SJCRH30 (cell line): ENCODE data around the gene INSIG1. TPM values are rescaled to one million over a fixed set of nuclear protein-coding genes. Genes with fewer than 3 reads are reported as not detected.

ENCODE experiments used
- DNase-seq, 2 experiments: peaks; one replicate each; pipeline ENCODE4 v3.0.0-alpha.2; 2015 to 2020
- H3K27ac ChIP-seq: fragments of 250-450 bp; sonication (Bioruptor Pico); 2 replicates; pipeline ENCODE4 v1.5.1; 2020; ENCODE audit warnings: mild to moderate bottlenecking, moderate library complexity
- H3K27me3 ChIP-seq: fragments of 250-450 bp; sonication (Bioruptor Pico); 2 replicates; pipeline ENCODE4 v1.5.1; 2020; ENCODE audit warnings: mild to moderate bottlenecking, moderate library complexity
- H3K36me3 ChIP-seq: fragments of 250-450 bp; sonication (Bioruptor Pico); 2 replicates; pipeline ENCODE4 v1.5.1; 2020; ENCODE audit warnings: mild to moderate bottlenecking, moderate library complexity
- H3K4me1 ChIP-seq: fragments of 250-450 bp; sonication (Bioruptor Pico); 2 replicates; pipeline ENCODE4 v1.5.1; 2020; ENCODE audit warnings: mild to moderate bottlenecking, moderate library complexity
- H3K4me3 ChIP-seq: fragments of 250-450 bp; sonication (Bioruptor Pico); 2 replicates; pipeline ENCODE4 v1.5.1; 2020; ENCODE audit warnings: mild to moderate bottlenecking, moderate library complexity
- H3K9me3 ChIP-seq: fragments of 250-450 bp; sonication (Bioruptor Pico); replicated peaks from 2 replicates; pipeline ENCODE4 v1.5.1; 2020; ENCODE audit warnings: mild to moderate bottlenecking, moderate library complexity
- total RNA-seq: library from RNA; depleted of rRNA; stranded (reverse); fragments of >200 nt; shearing (Covaris generic); gene quantifications from 2 replicates; pipeline ENCODE4 v1.2.3, GENCODE V29; 2014

The INSIG1 gene
- total RNA-seq, 1 experiment from 2014 or later: 60.9 TPM

GRCh38 chr7:155311826-155312537, 14.3 kb downstream of the INSIG1 start:
- H3K4me1 ChIP-seq: no peaks in the 10 kb centered on the region
- DNase-seq: no peak
- H3K36me3 ChIP-seq: peaks cover 12% of the 10 kb centered on the region; the same call in 1 of the 2 replicates
- no peak overlapping the region for H3K27ac ChIP-seq
- H3K9me3 ChIP-seq: no peaks in the 10 kb centered on the region
- no peaks in the 10 kb centered on the region for H3K27me3 ChIP-seq
- H3K4me3 ChIP-seq: no peak overlapping the region

GRCh38 chr7:155312633-155313032, 15.0 kb downstream of the INSIG1 start:
- Histone ChIP-seq H3K9me3 (no peaks in the 10 kb centered on the region), H3K27ac (no peak overlapping the region), H3K4me3 (no peak overlapping the region), H3K4me1 (no peaks in the 10 kb centered on the region), H3K36me3 (peaks cover 12% of the 10 kb centered on the region; the same call in 1 of the 2 replicates), H3K27me3 (no peaks in the 10 kb centered on the region)
- DNase-seq: no peak

- DNase-seq: no peak
- Histone ChIP-seq H3K4me3 (no peak overlapping the region), H3K4me1 (no peaks in the 10 kb centered on the region), H3K27ac (no peak overlapping the region), H3K36me3 (peaks cover 12% of the 10 kb centered on the region; the same call in 1 of the 2 replicates), H3K9me3 (no peaks in the 10 kb centered on the region), H3K27me3 (no peaks in the 10 kb centered on the region)
These were observed 15.4 kb downstream of the INSIG1 start for GRCh38 chr7:155313096-155313495.

GRCh38 chr7:155315977-155316376, 18.3 kb downstream of the INSIG1 start:
- Histone ChIP-seq H3K27ac (no peak overlapping the region), H3K36me3 (no peaks in the 10 kb centered on the region), H3K4me1 (no peaks in the 10 kb centered on the region), H3K4me3 (no peak overlapping the region), H3K9me3 (no peaks in the 10 kb centered on the region), H3K27me3 (no peaks in the 10 kb centered on the region)
- no peak for DNase-seq

- Histone ChIP-seq H3K36me3 (no peaks in the 10 kb centered on the region), H3K27ac (no peak overlapping the region), H3K4me1 (no peaks in the 10 kb centered on the region), H3K4me3 (no peak overlapping the region), H3K9me3 (no peaks in the 10 kb centered on the region), H3K27me3 (no peaks in the 10 kb centered on the region)
- no peak for DNase-seq
These were observed 18.9 kb downstream of the INSIG1 start for GRCh38 chr7:155316427-155317113.

- Histone ChIP-seq H3K9me3 (no peaks in the 10 kb centered on the region), H3K4me1 (no peaks in the 10 kb centered on the region), H3K27ac (no peak overlapping the region), H3K4me3 (no peak overlapping the region), H3K27me3 (no peaks in the 10 kb centered on the region), H3K36me3 (no peaks in the 10 kb centered on the region)
- no peak for DNase-seq
These were observed 19.4 kb downstream of the INSIG1 start for GRCh38 chr7:155317114-155317434.

GRCh38 chr7:155318245-155318644, 20.6 kb downstream of the INSIG1 start:
- no peak for DNase-seq

GRCh38 chr7:155322530-155322929, 24.9 kb downstream of the INSIG1 start:
- H3K9me3 ChIP-seq: no peaks in the 10 kb centered on the region
- DNase-seq: no peak
- H3K27ac ChIP-seq: no peak overlapping the region
- no peak overlapping the region for H3K4me3 ChIP-seq
- no peaks in the 10 kb centered on the region for H3K4me1 ChIP-seq
- no peaks in the 10 kb centered on the region for H3K36me3 ChIP-seq
- H3K27me3 ChIP-seq: no peaks in the 10 kb centered on the region

More at GRCh38 chr7:155318245-155318644, 20.6 kb downstream of the INSIG1 start:
- H3K4me1 ChIP-seq: no peaks in the 10 kb centered on the region
- no peaks in the 10 kb centered on the region for H3K27me3 ChIP-seq
- no peak overlapping the region for H3K4me3 ChIP-seq
- no peaks in the 10 kb centered on the region for H3K9me3 ChIP-seq
- no peak overlapping the region for H3K27ac ChIP-seq
- H3K36me3 ChIP-seq: no peaks in the 10 kb centered on the region

GRCh38 chr7:155323001-155323638, 25.4 kb downstream of the INSIG1 start:
- Histone ChIP-seq H3K4me1 (no peaks in the 10 kb centered on the region), H3K36me3 (no peaks in the 10 kb centered on the region), H3K27me3 (no peaks in the 10 kb centered on the region), H3K9me3 (no peaks in the 10 kb centered on the region), H3K27ac (no peak overlapping the region), H3K4me3 (no peak overlapping the region)
- no peak for DNase-seq

- no peaks in the 10 kb centered on the region for H3K27me3 ChIP-seq
- H3K27ac ChIP-seq: no peak overlapping the region
- no peaks in the 10 kb centered on the region for H3K36me3 ChIP-seq
- no peaks in the 10 kb centered on the region for H3K4me1 ChIP-seq
- DNase-seq: no peak
- H3K9me3 ChIP-seq: no peaks in the 10 kb centered on the region
- H3K4me3 ChIP-seq: no peak overlapping the region
These were observed 26.6 kb downstream of the INSIG1 start for GRCh38 chr7:155324012-155324917.

- Histone ChIP-seq H3K4me1 (no peaks in the 10 kb centered on the region), H3K36me3 (no peaks in the 10 kb centered on the region), H3K27me3 (no peaks in the 10 kb centered on the region), H3K9me3 (no peaks in the 10 kb centered on the region), H3K4me3 (no peak overlapping the region), H3K27ac (no peak overlapping the region)
- no peak for DNase-seq
These were observed 27.2 kb downstream of the INSIG1 start for GRCh38 chr7:155324918-155325235.

GRCh38 chr7:155326385-155326784, 28.7 kb downstream of the INSIG1 start:
- Histone ChIP-seq H3K4me3 (no peak overlapping the region), H3K27ac (no peak overlapping the region), H3K27me3 (no peaks in the 10 kb centered on the region), H3K4me1 (no peaks in the 10 kb centered on the region), H3K9me3 (no peaks in the 10 kb centered on the region), H3K36me3 (no peaks in the 10 kb centered on the region)
- no peak for DNase-seq

GRCh38 chr7:155327590-155328320, 30.1 kb downstream of the INSIG1 start:
- Histone ChIP-seq H3K4me1 (no peaks in the 10 kb centered on the region), H3K27ac (no peak overlapping the region), H3K9me3 (no peaks in the 10 kb centered on the region), H3K27me3 (no peaks in the 10 kb centered on the region), H3K36me3 (no peaks in the 10 kb centered on the region), H3K4me3 (no peak overlapping the region)
- DNase-seq: no peak

- no peak for DNase-seq
- no peak overlapping the region for H3K27ac ChIP-seq
- no peaks in the 10 kb centered on the region for H3K36me3 ChIP-seq
- no peaks in the 10 kb centered on the region for H3K9me3 ChIP-seq
- no peak overlapping the region for H3K4me3 ChIP-seq
- no peaks in the 10 kb centered on the region for H3K27me3 ChIP-seq
- no peaks in the 10 kb centered on the region for H3K4me1 ChIP-seq
These were observed 31.5 kb downstream of the INSIG1 start for GRCh38 chr7:155329225-155329624.
